GM11168 (cell line): ENCODE data around the gene SMIM27.

Experiments used
- in situ Hi-C: fragments of 300-500 bp; cut with MboI; formaldehyde crosslinking; loops from one replicate; pipeline ENCODE4 v1.12.0; 2022; ENCODE audit warnings: low sequenced_read_pairs; ENCODE audit not compliant: unreplicated experiment

Gene SMIM27

DNA sequence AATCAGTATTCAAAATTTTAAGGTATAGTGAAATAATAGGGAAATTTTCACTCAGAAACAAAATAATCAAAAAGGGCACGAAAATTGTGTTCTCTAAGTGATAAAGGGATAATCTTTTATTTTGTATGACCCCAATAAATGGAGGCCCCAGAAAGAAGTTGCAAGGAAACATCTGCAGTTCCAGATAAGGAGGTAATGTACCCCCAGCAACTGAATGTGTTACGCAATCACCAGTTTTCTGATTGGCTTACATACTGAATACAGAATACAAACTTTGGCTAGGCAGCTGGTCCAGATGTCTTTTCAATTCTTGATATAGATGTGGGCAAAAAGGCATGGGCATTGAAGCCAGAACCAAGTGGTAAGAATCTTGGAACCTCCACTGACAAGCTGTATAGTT lies 2.0 kb downstream of the SMIM27 start:
- in situ Hi-C loops: no loop called here

GRCh38 chr9:32554591-32554990 lies 2.5 kb downstream of the SMIM27 start:
- in situ Hi-C loops: no loop called here

DNA sequence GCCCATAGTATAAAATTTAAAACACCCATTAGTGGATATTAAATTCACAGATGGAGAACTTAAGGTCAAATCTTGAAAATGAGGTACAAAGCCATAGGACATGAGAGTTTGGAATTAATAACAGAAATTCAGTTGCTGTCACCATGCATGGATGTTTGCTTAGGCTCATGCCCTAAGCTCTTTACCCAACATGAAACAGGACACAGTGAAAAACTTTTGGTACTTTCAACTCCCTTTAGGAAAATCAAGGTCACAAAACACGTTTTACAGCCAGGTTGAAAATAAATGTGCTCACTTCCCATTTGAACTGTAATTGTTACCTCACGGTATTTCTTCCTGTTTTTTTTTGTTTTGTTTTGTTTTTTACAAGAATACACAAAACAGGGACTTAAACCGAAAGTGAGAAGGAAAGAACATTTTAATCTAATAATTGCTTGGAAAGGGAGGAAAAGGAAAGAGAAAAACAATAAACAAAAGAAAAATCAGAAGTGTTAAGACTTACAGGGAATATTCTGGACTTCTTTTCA lies 6.3 kb downstream of the SMIM27 start:
- in situ Hi-C loops: no loop called here

GRCh38 chr9:32565967-32566366 lies 13.8 kb downstream of the SMIM27 start:
- in situ Hi-C loops: no loop called here

DNA sequence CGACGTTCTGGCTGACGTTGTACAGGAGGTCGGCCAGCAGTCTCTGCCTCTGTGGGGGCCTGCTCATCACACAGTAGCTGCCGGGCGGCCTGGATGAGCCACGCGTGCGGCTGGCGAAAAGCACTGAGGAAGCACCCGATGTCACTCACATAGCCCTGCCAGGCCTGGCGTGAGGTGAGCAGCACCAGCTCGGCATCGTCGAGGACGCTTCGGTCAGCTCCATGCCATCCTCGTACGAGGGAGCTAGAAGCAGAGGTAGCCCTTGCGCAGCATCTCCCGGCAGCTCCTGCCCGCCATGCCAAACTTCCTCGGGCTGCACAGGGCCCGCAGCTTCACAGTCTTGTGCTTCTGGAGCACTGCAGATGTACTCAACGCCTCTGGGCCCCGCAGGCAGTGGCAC lies 14.6 kb downstream of the SMIM27 start:
- in situ Hi-C loops: no loop called here

GRCh38 chr9:32570262-32570661 lies 18.1 kb downstream of the SMIM27 start:
- in situ Hi-C loops: no loop called here

GRCh38 chr9:32571969-32572899 lies 20.1 kb downstream of the SMIM27 start:
- in situ Hi-C loops: no loop called here

- in situ Hi-C loops: no loop called here
These were observed 20.9 kb downstream of the SMIM27 start, which contains the start of gene NDUFB6 for GRCh38 chr9:32572900-32573523. Gene NDUFB6, minus strand, starts transcription at chr9:32573159. Its CDS starts 99 bp downstream, at chr9:32573060.

- in situ Hi-C loops: no loop called here
These were observed 21.7 kb downstream of the SMIM27 start for GRCh38 chr9:32573821-32574220.

DNA sequence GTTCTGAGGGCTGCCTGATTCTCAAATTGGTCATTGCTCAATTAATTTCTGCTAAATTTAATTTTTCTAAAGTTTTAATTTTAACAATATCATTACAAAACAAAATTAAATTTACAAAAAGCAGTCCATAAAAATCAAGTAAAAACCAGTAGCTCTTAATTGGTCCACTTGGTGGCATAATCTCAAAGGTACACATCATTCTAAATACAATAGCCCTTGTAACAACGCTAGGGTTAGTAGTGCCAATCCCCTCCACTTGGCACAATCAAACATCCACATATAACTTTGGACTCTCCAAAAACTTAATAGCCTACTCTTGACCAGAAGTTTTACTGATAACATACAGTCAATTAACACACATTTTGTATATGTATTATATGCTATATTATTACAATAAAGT lies 22.7 kb downstream of the SMIM27 start:
- in situ Hi-C loops: loop anchor here (5.0 kb wide), 1 partner anchor 193 kb away; the partner anchor contains the start of gene ACO1

DNA sequence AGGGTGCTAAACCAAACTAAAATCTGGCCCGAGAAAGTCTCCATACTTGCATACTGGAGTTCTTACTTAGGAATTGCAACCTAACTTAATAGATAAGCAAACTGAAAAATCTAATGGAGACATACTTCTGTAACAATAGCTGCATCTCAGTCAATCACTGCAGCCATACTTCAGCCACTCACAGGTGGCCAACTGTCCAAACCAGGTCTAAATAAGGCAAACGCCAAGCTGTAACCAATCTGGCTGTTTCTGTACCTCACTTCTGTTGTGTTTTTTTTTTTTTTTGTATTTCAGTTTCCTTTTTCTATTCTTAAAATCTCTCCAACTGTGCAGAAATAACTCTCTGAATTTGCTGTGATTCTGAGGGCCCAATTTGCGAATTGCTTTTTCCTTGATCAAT lies 25.2 kb downstream of the SMIM27 start:
- in situ Hi-C loops: loop anchor here (5.0 kb wide), 1 partner anchor 195 kb away; the partner anchor contains the start of gene ACO1

GRCh38 chr9:32578976-32579375 lies 26.8 kb downstream of the SMIM27 start:
- in situ Hi-C loops: loop anchor here (5.0 kb wide), 1 partner anchor 197 kb away; the partner anchor contains the start of gene ACO1

DNA sequence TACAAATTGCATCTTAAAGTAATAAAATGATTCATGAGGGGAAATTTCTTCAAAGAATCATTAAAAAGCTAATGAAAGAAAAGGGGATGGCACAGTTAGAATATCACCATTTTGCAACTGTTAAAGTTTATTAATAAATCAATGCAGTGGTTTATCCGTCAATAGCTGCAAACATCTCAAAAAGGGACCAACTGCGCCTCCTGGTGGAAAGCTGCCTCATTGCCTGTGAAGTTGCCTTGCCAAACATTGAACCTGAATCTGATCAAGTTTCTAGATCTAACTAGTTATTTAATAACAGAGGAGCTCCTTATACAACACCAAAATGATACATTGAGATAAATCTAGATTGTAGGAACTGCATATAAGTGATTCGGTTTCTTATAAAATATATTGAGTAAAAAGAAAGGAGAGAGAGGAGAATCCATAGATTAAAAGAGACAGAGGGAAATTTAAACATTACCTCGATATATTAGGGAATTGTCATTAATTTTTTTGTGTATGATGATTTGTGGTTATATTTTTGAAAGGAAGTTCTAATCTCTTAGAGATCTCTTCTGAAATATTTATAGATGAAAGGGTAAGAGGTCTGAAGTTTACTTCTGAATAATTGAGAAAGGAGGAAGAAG lies 27.7 kb downstream of the SMIM27 start:
- in situ Hi-C loops: loop anchor here (5.0 to 10.0 kb wide), 2 partner anchors 198 to 385 kb away; partner anchors contain the start of gene ACO1

DNA sequence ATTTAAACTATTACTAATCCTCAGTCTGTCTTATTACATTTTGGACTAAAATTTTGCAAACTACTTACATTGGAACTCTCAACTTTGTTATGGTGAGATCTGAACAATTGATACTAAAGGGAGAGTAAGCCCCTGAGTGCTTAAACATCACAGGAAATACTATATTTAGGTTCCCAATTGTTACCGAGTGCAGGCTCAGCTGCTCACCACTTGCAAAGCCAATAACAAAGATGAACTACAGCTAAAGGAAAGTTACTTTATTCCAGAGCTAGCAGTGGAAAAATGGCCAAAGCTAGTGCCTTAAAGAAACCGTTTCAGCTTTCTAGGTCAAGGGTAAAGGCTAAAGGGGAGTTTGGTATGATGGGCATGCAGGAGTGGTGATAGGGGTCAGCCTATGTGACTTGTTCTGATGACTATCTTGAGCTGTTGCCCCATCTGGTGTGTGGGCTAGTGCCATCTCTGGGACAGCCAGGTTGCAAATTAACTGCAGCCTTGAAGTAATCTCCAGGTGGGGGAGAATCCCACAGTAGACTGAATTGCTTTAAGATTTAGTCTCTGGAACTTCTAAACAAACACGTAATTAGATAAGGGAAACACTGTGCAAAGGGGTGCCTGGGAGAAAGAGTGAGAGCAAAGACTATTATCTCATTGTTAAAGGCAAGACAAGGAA lies 28.6 kb downstream of the SMIM27 start:
- in situ Hi-C loops: loop anchor here (10.0 kb wide), 1 partner anchor 384 kb away; no protein-coding TSS in a partner anchor

GRCh38 chr9:32581512-32582143 lies 29.5 kb downstream of the SMIM27 start:
- in situ Hi-C loops: loop anchor here (10.0 kb wide), 1 partner anchor 383 kb away; no protein-coding TSS in a partner anchor

DNA sequence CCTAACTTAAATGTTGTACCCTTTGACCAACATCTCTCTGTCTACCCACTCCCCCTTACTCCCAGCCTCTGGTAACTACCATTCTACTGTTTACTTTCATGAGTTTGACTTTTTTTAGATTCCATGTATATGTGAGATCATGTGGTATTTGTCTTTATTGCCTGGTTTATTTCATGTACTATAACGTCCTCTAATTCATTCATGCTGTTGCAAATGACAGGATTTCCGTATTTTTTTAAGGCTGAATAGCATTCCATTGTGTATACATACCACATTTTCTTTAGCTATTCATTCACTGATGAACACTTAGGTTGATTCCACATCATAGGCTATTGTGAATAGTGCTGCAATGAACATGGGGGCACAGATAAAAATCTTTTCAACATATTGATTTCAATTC lies 32.7 kb downstream of the SMIM27 start:
- in situ Hi-C loops: loop anchor here (10.0 kb wide), 1 partner anchor 380 kb away; no protein-coding TSS in a partner anchor

DNA sequence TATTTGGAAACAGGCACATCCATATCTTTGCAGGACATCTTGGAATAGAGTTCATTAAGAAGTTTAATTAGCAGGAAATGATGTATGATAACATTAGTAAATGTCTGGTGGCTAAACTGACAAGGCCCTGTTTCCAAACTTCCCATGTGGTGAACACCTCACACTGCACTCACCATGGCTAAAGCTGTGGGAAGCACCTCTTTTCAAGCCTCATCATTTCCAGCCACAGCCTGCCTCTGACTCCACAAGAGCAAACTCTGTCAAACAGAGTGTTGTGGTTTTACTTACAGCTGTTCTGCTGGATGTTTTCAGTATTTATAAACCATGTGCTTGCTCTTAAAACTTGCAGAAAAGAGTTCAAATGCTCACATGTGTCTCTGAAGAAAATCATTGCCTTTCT lies 35.8 kb downstream of the SMIM27 start:
- in situ Hi-C loops: loop anchor here (10.0 kb wide), 1 partner anchor 377 kb away; no protein-coding TSS in a partner anchor

DNA sequence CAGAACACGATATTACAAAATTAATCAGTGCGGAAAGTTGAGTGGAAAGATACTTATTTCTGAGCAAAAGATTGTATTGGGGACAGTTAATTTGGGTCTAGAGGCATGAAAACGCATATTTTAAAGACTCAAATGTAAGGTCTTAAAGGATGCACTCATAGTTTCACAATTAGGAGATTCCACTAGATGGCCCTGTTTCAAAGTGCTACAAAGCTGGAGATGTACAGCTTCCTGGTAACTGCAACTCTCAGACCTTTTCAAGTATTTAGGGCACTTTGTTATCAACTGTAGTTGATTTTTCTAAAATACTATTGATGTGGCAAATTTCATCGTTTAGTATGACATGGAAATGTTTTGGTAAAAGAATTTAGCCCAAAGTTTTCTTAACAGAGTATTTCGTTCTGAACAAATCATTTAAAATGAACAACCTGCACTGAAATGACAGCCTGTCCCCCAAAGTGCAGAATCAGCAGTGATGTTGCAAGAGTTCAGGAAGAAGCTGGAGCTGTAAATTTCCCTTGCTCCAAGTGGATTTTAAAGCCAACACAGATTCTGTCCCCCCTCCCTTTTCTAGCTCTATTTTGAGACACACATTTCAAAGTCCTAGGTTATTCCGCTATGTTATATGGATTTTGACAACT lies 37.1 kb downstream of the SMIM27 start:
- in situ Hi-C loops: loop anchor here (10.0 kb wide), 1 partner anchor 376 kb away; no protein-coding TSS in a partner anchor

- in situ Hi-C loops: no loop called here
These were observed 38.3 kb downstream of the SMIM27 start for GRCh38 chr9:32590476-32590875.
